H9 (cell line): ENCODE results near the gene TLL2. TPM values are rescaled to one million over a fixed set of nuclear protein-coding genes. Genes with fewer than 3 reads are reported as not detected.

Experiments used
- DNase-seq: peaks from one replicate; pipeline ENCODE4 v3.0.0-alpha.2; 2017
- H2AFZ ChIP-seq: one replicate; pipeline ENCODE4 v1.6.1; 2013; ENCODE audit warnings: mild to moderate bottlenecking, low read length, control low read depth, moderate library complexity
- H2AK5ac ChIP-seq: 2 replicates; pipeline ENCODE4 v1.6.1; 2013; ENCODE audit warnings: low read length, control low read depth, mixed read lengths; ENCODE audit not compliant: insufficient read length
- H2BK120ac ChIP-seq: one replicate; pipeline ENCODE4 v1.6.1; 2013; ENCODE audit warnings: low read depth, mild to moderate bottlenecking, low read length, control low read depth, inconsistent platforms; ENCODE audit not compliant: poor library complexity, severe bottlenecking
- H2BK12ac ChIP-seq: 2 replicates; pipeline ENCODE4 v1.6.1; 2013; ENCODE audit warnings: low read length, control low read depth, mixed read lengths, low read depth; ENCODE audit not compliant: insufficient read length
- H2BK15ac ChIP-seq: 2 replicates; pipeline ENCODE4 v1.6.1; 2013; ENCODE audit warnings: low read depth, low read length, control low read depth
- H2BK20ac ChIP-seq: one replicate; pipeline ENCODE4 v1.6.1; 2013; ENCODE audit warnings: low read depth, mild to moderate bottlenecking, low read length, control low read depth, inconsistent platforms; ENCODE audit not compliant: poor library complexity, severe bottlenecking
- H2BK5ac ChIP-seq: 2 replicates; pipeline ENCODE4 v1.6.1; 2013; ENCODE audit warnings: low read length, control low read depth, mixed read lengths; ENCODE audit not compliant: insufficient read length
- H3K14ac ChIP-seq: 2 replicates; pipeline ENCODE4 v1.6.1; 2013; ENCODE audit warnings: low read length, control low read depth; ENCODE audit not compliant: insufficient read depth
- H3K18ac ChIP-seq: 2 replicates; pipeline ENCODE4 v1.6.1; 2013; ENCODE audit warnings: low read depth, mild to moderate bottlenecking, mixed read lengths, low read length, control low read depth; ENCODE audit not compliant: insufficient read length
- H3K23ac ChIP-seq: 2 replicates; pipeline ENCODE4 v1.6.1; 2013; ENCODE audit warnings: low read length, control low read depth, mixed read lengths, low read depth; ENCODE audit not compliant: insufficient read length
- H3K23me2 ChIP-seq: 2 replicates; pipeline ENCODE4 v1.6.1; 2013; ENCODE audit warnings: low read depth, mild to moderate bottlenecking, mixed read lengths, low read length, control low read depth; ENCODE audit not compliant: insufficient read length, poor library complexity, severe bottlenecking
- H3K27ac ChIP-seq: 2 replicates; pipeline ENCODE4 v1.5.1; 2013; ENCODE audit warnings: low read length, control low read depth, mixed read lengths, low read depth; ENCODE audit not compliant: insufficient read length
- H3K27me3 ChIP-seq: 2 replicates; pipeline ENCODE4 v1.6.1; 2013; ENCODE audit warnings: low read length, control low read depth, inconsistent platforms; ENCODE audit not compliant: insufficient read depth
- H3K4ac ChIP-seq: 2 replicates; pipeline ENCODE4 v1.6.1; 2013; ENCODE audit warnings: low read depth, mild to moderate bottlenecking, control low read depth, inconsistent platforms, low read length, moderate library complexity
- H3K4me1 ChIP-seq: 2 replicates; pipeline ENCODE4 v1.6.1; 2013; ENCODE audit warnings: low read length, control low read depth, inconsistent platforms; ENCODE audit not compliant: insufficient read depth
- H3K4me2 ChIP-seq: 2 replicates; pipeline ENCODE4 v1.6.1; 2013; ENCODE audit warnings: low read length, control low read depth, mixed read lengths; ENCODE audit not compliant: insufficient read length, insufficient read depth
- H3K56ac ChIP-seq: 2 replicates; pipeline ENCODE4 v1.6.1; 2013; ENCODE audit warnings: low read depth, mild to moderate bottlenecking, mixed read lengths, low read length, control low read depth; ENCODE audit not compliant: insufficient read length
- H3K79me1 ChIP-seq: 2 replicates; pipeline ENCODE4 v1.6.1; 2013; ENCODE audit warnings: low read depth, mild to moderate bottlenecking, moderate library complexity, low read length, control low read depth, inconsistent platforms; ENCODE audit not compliant: insufficient read depth, poor library complexity, severe bottlenecking
- H3K79me2 ChIP-seq: 2 replicates; pipeline ENCODE4 v1.6.1; 2013; ENCODE audit warnings: low read length, control low read depth, inconsistent platforms; ENCODE audit not compliant: insufficient read depth
- H3K9ac ChIP-seq: 2 replicates; pipeline ENCODE4 v1.6.1; 2013; ENCODE audit warnings: low read length, control low read depth, mixed read lengths; ENCODE audit not compliant: insufficient read length; ENCODE audit errors: extremely low read depth
- H3K9me3 ChIP-seq: one replicate; pipeline ENCODE4 v1.6.1; 2013; ENCODE audit warnings: low read depth, low read length, inconsistent platforms; ENCODE audit not compliant: control insufficient read depth
- H3T11ph ChIP-seq: one replicate; pipeline ENCODE4 v1.6.1; 2013; ENCODE audit warnings: mild to moderate bottlenecking, low read length, control low read depth, inconsistent platforms
- H4K20me1 ChIP-seq: one replicate; pipeline ENCODE4 v1.6.1; 2013; ENCODE audit not compliant: control insufficient read depth, insufficient read length, insufficient read depth
- H4K5ac ChIP-seq: 2 replicates; pipeline ENCODE4 v1.6.1; 2013; ENCODE audit warnings: low read depth, mild to moderate bottlenecking, mixed read lengths, low read length, control low read depth; ENCODE audit not compliant: insufficient read length
- H4K8ac ChIP-seq: replicated peaks from 2 replicates; pipeline ENCODE4 v1.6.1; 2013; ENCODE audit warnings: low read length, control low read depth, mixed read lengths, low read depth; ENCODE audit not compliant: insufficient read length
- H4K91ac ChIP-seq: 2 replicates; pipeline ENCODE4 v1.6.1; 2013; ENCODE audit warnings: low read depth, mild to moderate bottlenecking, moderate library complexity, mixed read lengths, low read length, control low read depth; ENCODE audit not compliant: insufficient read length
- H3K27ac Mint-ChIP-seq, 3 experiments: 2 replicates in 2 of 3; 3 replicates in 1 of 3; pipeline ENCODE4 v1.8.0; 2020 to 2021; ENCODE audit warnings: mixed read lengths in 3 of 3, mild to moderate bottlenecking in 1 of 3, moderate library complexity in 1 of 3
- H3K27me3 Mint-ChIP-seq: 2 replicates; pipeline ENCODE4 v1.8.0; 2021; ENCODE audit warnings: low read depth, mild to moderate bottlenecking, moderate library complexity, mixed read lengths
- H3K36me3 Mint-ChIP-seq, 3 experiments: 2 replicates in 2 of 3; 3 replicates in 1 of 3; pipeline ENCODE4 v1.8.0; 2020 to 2021; ENCODE audit warnings: low read depth in 3 of 3, mixed read lengths in 3 of 3; ENCODE audit not compliant: insufficient read depth in 1 of 3
- H3K4me1 Mint-ChIP-seq, 2 experiments: 2 replicates each; pipeline ENCODE4 v1.8.0; 2020; ENCODE audit warnings: mixed read lengths in 2 of 2
- H3K4me3 Mint-ChIP-seq, 2 experiments: 2 replicates in 1 of 2; 3 replicates in 1 of 2; pipeline ENCODE4 v1.8.0; 2020 to 2021; ENCODE audit warnings: mild to moderate bottlenecking in 2 of 2, mixed read lengths in 2 of 2, moderate library complexity in 1 of 2
- H3K9me3 Mint-ChIP-seq, 2 experiments: 2 replicates in 1 of 2; 3 replicates in 1 of 2; pipeline ENCODE4 v1.8.0; 2020; ENCODE audit warnings: mild to moderate bottlenecking in 2 of 2, mixed read lengths in 2 of 2, moderate library complexity in 1 of 2
- CTCF ChIP-seq: fragments of 200-600 bp; sonication (generic); conservative IDR thresholded peaks from 3 replicates; pipeline ENCODE4 v1.8.0; 2021; ENCODE audit warnings: antibody characterized with exemption, mild to moderate bottlenecking
- WGBS: extraction: QIAGEN DNeasy Blood & Tissue Kit; methylation state at CpG from one replicate; pipeline ENCODE4 v1.1.7; 2013; ENCODE audit warnings: missing lambda C conversion rate, low lambda C conversion rate, mixed read lengths; ENCODE audit not compliant: insufficient read length; ENCODE audit errors: extremely low coverage; 5-methylcytosine and 5-hydroxymethylcytosine counted together
- total RNA-seq: library from RNA; stranded (reverse); gene quantifications from 2 replicates; pipeline ENCODE4 v1.2.1, GENCODE V29; 2021

TLL2 gene
- total RNA-seq, 1 experiment from 2014 or later = 1.4 TPM

- H3K4me2 ChIP-seq = no peak overlapping the region
- DNase-seq = no peak
- no peak overlapping the region for H3K9ac ChIP-seq
- Mint-ChIP-seq H3K27ac (no peak overlapping the region; a peak in 1 of 7 replicates), H3K9me3 (no peaks in the 10 kb centered on the region; a peak in 3 of 5 replicates), H3K4me3 (no peak overlapping the region), H3K27me3 (peaks cover 12% of the 10 kb centered on the region), H3K36me3 (no peaks in the 10 kb centered on the region; a peak in 2 of 7 replicates), H3K4me1 (peaks cover 17 to 20% of the 10 kb centered on the region in 2 experiments)
- no peaks in the 10 kb centered on the region for H3K27me3 ChIP-seq
- H2BK20ac ChIP-seq = no peak overlapping the region
- H3K79me2 ChIP-seq = no peaks in the 10 kb centered on the region
- peaks cover 7% of the 10 kb centered on the region for H3K23me2 ChIP-seq
- H3K79me1 ChIP-seq = no peaks in the 10 kb centered on the region
- WGBS = no CpG with 5 or more reads among the region's 15 CpGs
- H4K5ac ChIP-seq = no peak overlapping the region
- H3K27ac ChIP-seq = no peak overlapping the region
- no peak overlapping the region for H2BK5ac ChIP-seq
- no peak overlapping the region for H2AK5ac ChIP-seq
- H3K23ac ChIP-seq = no peak overlapping the region
- H3T11ph ChIP-seq = no peak overlapping the region
- H2BK12ac ChIP-seq = no peak overlapping the region
- H4K8ac ChIP-seq = no peak overlapping the region
- no peak overlapping the region for H3K56ac ChIP-seq
- no peak overlapping the region for H2BK15ac ChIP-seq
- H3K4me1 ChIP-seq = no peaks in the 10 kb centered on the region; the same call in 1 of the 2 replicates
- no peak overlapping the region for H2AFZ ChIP-seq
- TF ChIP-seq CTCF = no peak
- no peak overlapping the region for H2BK120ac ChIP-seq
- no peak overlapping the region for H3K14ac ChIP-seq
- no peak overlapping the region for H4K91ac ChIP-seq
- no peak overlapping the region for H3K18ac ChIP-seq
- H4K20me1 ChIP-seq = no peaks in the 10 kb centered on the region
- H3K9me3 ChIP-seq = no peaks in the 10 kb centered on the region
- H3K4ac ChIP-seq = no peak overlapping the region
These were observed 135.0 kb downstream of the TLL2 start for GRCh38 chr10:96378741-96379140.
